ENCODE measurements around the gene OTOS. TPM values are rescaled to one million over a fixed set of nuclear protein-coding genes. Genes with fewer than 3 reads are reported as not detected.

The OTOS gene
- total RNA-seq, 1 experiment from 2014 or later = not detected

GRCh38 chr2:240103136-240103535, 37.3 kb downstream of the OTOS start:
- TF ChIP-seq POLR2AphosphoS5 (IDR thresholded peaks at IDR 0.05; ENCODE audit: low read depth, low read length) (no peak), TCF7L2 (IDR thresholded peaks at IDR 0.05; ENCODE audit: low read depth, low read length) (no peak), REST (IDR thresholded peaks at IDR 0.05; ENCODE audit: insufficient read depth in 1 of 2, low read depth in 2 of 2, low read length in 1 of 2) (no peak), SIN3A (IDR thresholded peaks at IDR 0.05; ENCODE audit: borderline replicate concordance, insufficient read depth, low read depth, low read length) (no peak)
- TF ChIP-seq, protein P1, sequence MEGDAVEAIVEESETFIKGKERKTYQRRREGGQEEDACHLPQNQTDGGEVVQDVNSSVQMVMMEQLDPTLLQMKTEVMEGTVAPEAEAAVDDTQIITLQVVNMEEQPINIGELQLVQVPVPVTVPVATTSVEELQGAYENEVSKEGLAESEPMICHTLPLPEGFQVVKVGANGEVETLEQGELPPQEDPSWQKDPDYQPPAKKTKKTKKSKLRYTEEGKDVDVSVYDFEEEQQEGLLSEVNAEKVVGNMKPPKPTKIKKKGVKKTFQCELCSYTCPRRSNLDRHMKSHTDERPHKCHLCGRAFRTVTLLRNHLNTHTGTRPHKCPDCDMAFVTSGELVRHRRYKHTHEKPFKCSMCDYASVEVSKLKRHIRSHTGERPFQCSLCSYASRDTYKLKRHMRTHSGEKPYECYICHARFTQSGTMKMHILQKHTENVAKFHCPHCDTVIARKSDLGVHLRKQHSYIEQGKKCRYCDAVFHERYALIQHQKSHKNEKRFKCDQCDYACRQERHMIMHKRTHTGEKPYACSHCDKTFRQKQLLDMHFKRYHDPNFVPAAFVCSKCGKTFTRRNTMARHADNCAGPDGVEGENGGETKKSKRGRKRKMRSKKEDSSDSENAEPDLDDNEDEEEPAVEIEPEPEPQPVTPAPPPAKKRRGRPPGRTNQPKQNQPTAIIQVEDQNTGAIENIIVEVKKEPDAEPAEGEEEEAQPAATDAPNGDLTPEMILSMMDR (IDR thresholded peaks at IDR 0.05) = no peak
- DNase-seq (ENCODE audit: low read depth, low spot score) (no peak), ATAC-seq (no peak)
- intact Hi-C loops (cut with micrococcal nuclease; ENCODE audit: unreplicated experiment) = no loop called here
- Histone ChIP-seq H3K4me1 (ENCODE audit: control insufficient read depth, insufficient read depth, low read length) (no peaks in the 10 kb centered on the region), H3K27ac (ENCODE audit: low read length) (no peak overlapping the region), H3K36me3 (ENCODE audit: control insufficient read depth, insufficient read depth, low read length) (no peaks in the 10 kb centered on the region), H3K4me3 (ENCODE audit: low read depth in 2 of 2, low read length in 2 of 2) (no peak overlapping the region), H3K9me3 (ENCODE audit: control insufficient read depth, insufficient read depth, low read depth, low read length) (no peaks in the 10 kb centered on the region), H3K27me3 (ENCODE audit: control insufficient read depth, insufficient read depth, low read length) (peaks cover 14% of the 10 kb centered on the region)
- ChIA-PET CTCF (no interaction called here), POLR2A (no interaction called here)
- BruUV-seq (replicated peaks) = no TSS peak
- in situ Hi-C loops (cut with HindIII; ENCODE audit: low pct_unique_long_range_greater_than_20kb, low sequenced_read_pairs) = no loop called here

DNA sequence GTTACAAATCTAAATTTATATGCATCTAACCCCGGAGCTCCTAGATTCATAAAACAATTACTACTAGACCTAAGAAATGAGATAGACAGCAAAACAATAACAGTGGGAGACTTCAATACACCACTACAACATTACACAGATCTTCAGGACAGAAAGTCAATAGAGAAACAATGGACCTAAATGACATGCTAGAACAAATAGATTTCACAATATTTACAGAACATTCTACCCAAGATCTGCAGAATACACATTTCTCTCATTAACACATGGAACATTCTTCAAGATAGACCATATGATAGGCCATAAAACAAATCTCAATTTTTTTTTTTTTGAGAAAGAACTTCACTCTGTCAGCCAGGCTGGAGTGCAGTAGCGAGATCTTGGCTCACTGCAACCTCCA, 42.1 kb downstream of the OTOS start:
- Histone ChIP-seq H3K27ac (ENCODE audit: low read length) (no peak overlapping the region), H3K4me1 (ENCODE audit: control insufficient read depth, insufficient read depth, low read length) (no peaks in the 10 kb centered on the region), H3K4me3 (ENCODE audit: low read depth in 2 of 2, low read length in 2 of 2) (no peak overlapping the region), H3K27me3 (ENCODE audit: control insufficient read depth, insufficient read depth, low read length) (peaks cover 49% of the 10 kb centered on the region), H3K36me3 (ENCODE audit: control insufficient read depth, insufficient read depth, low read length) (no peaks in the 10 kb centered on the region), H3K9me3 (ENCODE audit: control insufficient read depth, insufficient read depth, low read depth, low read length) (no peaks in the 10 kb centered on the region)
- TF ChIP-seq TCF7L2 (IDR thresholded peaks at IDR 0.05; ENCODE audit: low read depth, low read length) = no peak
- TF ChIP-seq, protein P1 (IDR thresholded peaks at IDR 0.05) = no peak
- TF ChIP-seq POLR2AphosphoS5 (IDR thresholded peaks at IDR 0.05; ENCODE audit: low read depth, low read length) = no peak
- in situ Hi-C loops (cut with HindIII; ENCODE audit: low pct_unique_long_range_greater_than_20kb, low sequenced_read_pairs) = no loop called here
- ATAC-seq (no peak), DNase-seq (ENCODE audit: low read depth, low spot score) (no peak)
- CTCF ChIA-PET = no interaction called here
- intact Hi-C loops (cut with micrococcal nuclease; ENCODE audit: unreplicated experiment) = no loop called here
- BruUV-seq (replicated peaks) = no TSS peak
- POLR2A ChIA-PET = no interaction called here
